ENCODE measurements around the gene DLGAP1. TPM values are rescaled to one million over a fixed set of nuclear protein-coding genes. Genes with fewer than 3 reads are reported as not detected.

The DLGAP1 gene
- total RNA-seq, 1 experiment from 2014 or later: 23.0 TPM

GRCh38 chr18:3654442-3655253 is 800.5 kb downstream of the DLGAP1 start (continued):
- no peak for TF ChIP-seq STAT6 (CRISPR knock-in tag; conservative IDR thresholded peaks at IDR 0.05; ENCODE audit: low read depth)
- no peak for TF ChIP-seq FOXJ3 (CRISPR knock-in tag; IDR thresholded peaks at IDR 0.05; ENCODE audit: borderline replicate concordance)
- TF ChIP-seq ZNF138 (CRISPR knock-in tag; conservative IDR thresholded peaks at IDR 0.05): no peak
- no peak for TF ChIP-seq ATF1 (CRISPR knock-in tag; IDR thresholded peaks at IDR 0.05)
- no peak for TF ChIP-seq E2F4 (CRISPR knock-in tag; IDR thresholded peaks at IDR 0.05; ENCODE audit: borderline replicate concordance, low read depth)
- no peak for TF ChIP-seq ZNF281 (CRISPR knock-in tag; IDR thresholded peaks at IDR 0.05)
- no peak for TF ChIP-seq NR2C2 (CRISPR knock-in tag; IDR thresholded peaks at IDR 0.05)

- Mint-ChIP-seq H3K4me3 (no peak overlapping the region), H3K36me3 (peaks cover 7% of the 10 kb centered on the region; the same call in 1 of the 2 replicates), H3K27ac (peak overlapping the region; percentile 73; the same call in 1 of the 2 replicates), H3K27me3 (ENCODE audit: low read depth) (peaks cover 20% of the 10 kb centered on the region), H3K4me1 (peaks cover 45% of the 10 kb centered on the region), H3K9me3 (peaks cover 4% of the 10 kb centered on the region; the same call in 1 of the 2 replicates)
- no peak for DNase-seq (ENCODE audit: low spot score)
- ChIA-PET POLR2A (no interaction called here), CTCF (interaction anchor here (0.6 to 1.1 kb wide), 2 partner anchors 11 to 12 kb away, joined by 3 to 7 read pairs; no protein-coding TSS in a partner anchor)
- no peak for TF ChIP-seq FOXJ3 (CRISPR knock-in tag; IDR thresholded peaks at IDR 0.05; ENCODE audit: borderline replicate concordance)
- no peak for TF ChIP-seq PREB (CRISPR knock-in tag; IDR thresholded peaks at IDR 0.05; ENCODE audit: borderline replicate concordance)
- TF ChIP-seq STAT6 (CRISPR knock-in tag; conservative IDR thresholded peaks at IDR 0.05; ENCODE audit: low read depth): no peak
- no peak for TF ChIP-seq ARID4B (CRISPR knock-in tag; IDR thresholded peaks at IDR 0.05; ENCODE audit: borderline replicate concordance)
- TF ChIP-seq GRHL2 (CRISPR knock-in tag; IDR thresholded peaks at IDR 0.05; ENCODE audit: insufficient replicate concordance, severe bottlenecking): no peak
- no peak for TF ChIP-seq FOXP4 (CRISPR knock-in tag; IDR thresholded peaks at IDR 0.05)
- TF ChIP-seq CTCF (IDR thresholded peaks at IDR 0.05): no peak
- no peak for ATAC-seq
These were observed 801.2 kb downstream of the DLGAP1 start for GRCh38 chr18:3653851-3654441.

Data from WTC11 (cell line).